C4-2B (cell line): Measurements from ENCODE around the gene SGK2.

Experiments used
- H3K27ac ChIP-seq: fragments of 450-650 bp; 2 replicates; pipeline ENCODE4 v1.5.1; 2017
- CTCF ChIP-seq: fragments of 450-650 bp; conservative IDR thresholded peaks from 2 replicates; pipeline ENCODE4 v1.5.1; 2017; ENCODE audit warnings: mild to moderate bottlenecking
- ZFX ChIP-seq: fragments of 450-650 bp; IDR thresholded peaks from 2 replicates; pipeline ENCODE4 v1.6.1; 2017

SGK2 gene

GRCh38 chr20:43531091-43531443 lies 27.8 kb upstream of the SGK2 start:
- TF ChIP-seq CTCF, result no peak
- no peak for TF ChIP-seq ZFX
- H3K27ac ChIP-seq, result no peak overlapping the region

- no peak for TF ChIP-seq ZFX
- TF ChIP-seq CTCF, result no peak
- H3K27ac ChIP-seq, result no peak overlapping the region
Observed at GRCh38 chr20:43532416-43533055, 26.3 kb upstream of the SGK2 start.

- no peak for TF ChIP-seq CTCF
- no peak for TF ChIP-seq ZFX
Observed at GRCh38 chr20:43533060-43533459, 25.8 kb upstream of the SGK2 start.

GRCh38 chr20:43534016-43534415 lies 24.8 kb upstream of the SGK2 start:
- TF ChIP-seq ZFX (no peak), CTCF (no peak)
- no peak overlapping the region for H3K27ac ChIP-seq

More at GRCh38 chr20:43533060-43533459, 25.8 kb upstream of the SGK2 start:
- H3K27ac ChIP-seq, result no peak overlapping the region

GRCh38 chr20:43534791-43535350 lies 24.0 kb upstream of the SGK2 start:
- TF ChIP-seq ZFX (no peak), CTCF (no peak)
- H3K27ac ChIP-seq, result no peak overlapping the region

- no peak overlapping the region for H3K27ac ChIP-seq
- TF ChIP-seq CTCF (no peak), ZFX (no peak)
Observed at GRCh38 chr20:43535370-43536004, 23.3 kb upstream of the SGK2 start.

- TF ChIP-seq ZFX (no peak), CTCF (no peak)
- H3K27ac ChIP-seq, result no peak overlapping the region
Observed at GRCh38 chr20:43536041-43536816, 22.6 kb upstream of the SGK2 start.
